IMR-90 (cell line): ENCODE measurements around the gene PIGH. TPM values are rescaled to one million over a fixed set of nuclear protein-coding genes. Genes with fewer than 3 reads are reported as not detected.
A peak's percentile ranks its signal among the peaks of the same experiment; 100 is the strongest.

Experiments
- ATAC-seq: fragments of 200-7000 bp; cut with Tn5 transposase; 2 replicates; pipeline ENCODE4 v1.9.1; 2020; ENCODE audit warnings: low read depth, mild to moderate bottlenecking, moderate library complexity
- BruUV-seq: library from RNA; stranded (reverse); fragments of 400-500 nt; replicated peaks from 2 replicates; lab custom pipeline; 2021; lab: Mats Ljungman, UMichigan
- CTCF ChIA-PET: fragments of 300-600 bp; formaldehyde crosslinking; extraction: SDS; loops from one replicate; lab custom pipeline; 2021; ENCODE audit warnings: antibody characterized with exemption; lab: Yijun Ruan, JAX
- POLR2A ChIA-PET: fragments of 300-600 bp; sonication (Branson Sonifier 250); formaldehyde crosslinking; loops from one replicate; lab custom pipeline; 2022; ENCODE audit warnings: antibody characterized with exemption; ENCODE audit not compliant: unreplicated experiment; lab: Charles Lee
- DNase-seq: peaks from one replicate; pipeline ENCODE4 v3.0.0; 2013
- H2AFZ ChIP-seq: replicated peaks from 2 replicates; pipeline ENCODE3; 2013; ENCODE audit warnings: low read length, mild to moderate bottlenecking; ENCODE audit not compliant: poor library complexity
- H2AK5ac ChIP-seq: 2 replicates; pipeline ENCODE4 v1.6.1; 2013; ENCODE audit warnings: low read depth, low read length, inconsistent platforms
- H2AK9ac ChIP-seq: replicated peaks from 2 replicates; pipeline ENCODE3; 2013; ENCODE audit warnings: mild to moderate bottlenecking, low read depth, low read length, moderate library complexity; ENCODE audit not compliant: poor library complexity
- H2BK120ac ChIP-seq: 2 replicates; pipeline ENCODE4 v1.6.1; 2013; ENCODE audit warnings: low read depth, low read length, inconsistent platforms
- H2BK15ac ChIP-seq: 3 replicates; pipeline ENCODE4 v1.6.1; 2013; ENCODE audit warnings: low read depth, low read length, inconsistent platforms
- H2BK20ac ChIP-seq: 2 replicates; pipeline ENCODE4 v1.6.1; 2013; ENCODE audit warnings: low read depth, mild to moderate bottlenecking, inconsistent platforms, low read length, moderate library complexity
- H2BK5ac ChIP-seq: 2 replicates; pipeline ENCODE4 v1.6.1; 2013; ENCODE audit warnings: mild to moderate bottlenecking, low read depth, low read length, inconsistent platforms; ENCODE audit not compliant: poor library complexity, severe bottlenecking
- H3K14ac ChIP-seq: replicated peaks from 2 replicates; pipeline ENCODE4 v1.6.1; 2013; ENCODE audit warnings: low read depth, low read length, inconsistent platforms
- H3K18ac ChIP-seq: 2 replicates; pipeline ENCODE4 v1.6.1; 2013; ENCODE audit warnings: low read depth, low read length, control low read depth
- H3K23ac ChIP-seq: 2 replicates; pipeline ENCODE4 v1.6.1; 2013; ENCODE audit warnings: low read depth, low read length, inconsistent platforms
- H3K27ac ChIP-seq: 2 replicates; pipeline ENCODE4 v1.5.1; 2013; ENCODE audit warnings: mild to moderate bottlenecking, control low read depth, low read length; ENCODE audit not compliant: insufficient read depth
- H3K27me3 ChIP-seq: 2 replicates; pipeline ENCODE4 v1.6.1; 2013; ENCODE audit warnings: low read length; ENCODE audit not compliant: control insufficient read depth, insufficient read depth
- H3K36me3 ChIP-seq: 2 replicates; pipeline ENCODE4 v1.6.1; 2013; ENCODE audit warnings: low read length, mixed read lengths; ENCODE audit not compliant: control insufficient read depth, insufficient read depth
- H3K4ac ChIP-seq: 2 replicates; pipeline ENCODE4 v1.6.1; 2013; ENCODE audit warnings: low read depth, low read length, inconsistent platforms
- H3K4me1 ChIP-seq: 2 replicates; pipeline ENCODE4 v1.6.1; 2013; ENCODE audit warnings: low read length, mixed read lengths; ENCODE audit not compliant: control insufficient read depth, insufficient read depth
- H3K4me2 ChIP-seq: 2 replicates; pipeline ENCODE4 v1.6.1; 2013; ENCODE audit warnings: low read depth, mild to moderate bottlenecking, control low read depth, low read length, moderate library complexity
- H3K4me3 ChIP-seq: 2 replicates; pipeline ENCODE4 v1.5.1; 2013; ENCODE audit warnings: low read depth, mild to moderate bottlenecking, control low read depth, low read length, moderate library complexity; ENCODE audit not compliant: insufficient read depth
- H3K56ac ChIP-seq: 2 replicates; pipeline ENCODE4 v1.6.1; 2013; ENCODE audit warnings: low read length, inconsistent platforms; ENCODE audit not compliant: insufficient read depth; ENCODE audit errors: extremely low read depth
- H3K79me1 ChIP-seq, 2 experiments: 2 replicates each; pipeline ENCODE4 v1.6.1; 2013; ENCODE audit warnings: low read length in 2 of 2, inconsistent platforms in 1 of 2, low read depth in 1 of 2
- H3K9ac ChIP-seq: 2 replicates; pipeline ENCODE4 v1.6.1; 2013; ENCODE audit warnings: low read depth, low read length, control low read depth
- H3K9me1 ChIP-seq: 2 replicates; pipeline ENCODE4 v1.6.1; 2013; ENCODE audit warnings: low read length, inconsistent platforms; ENCODE audit not compliant: insufficient read depth
- H3K9me3 ChIP-seq: 2 replicates; pipeline ENCODE4 v1.6.1; 2013; ENCODE audit warnings: low read length; ENCODE audit not compliant: control insufficient read depth, insufficient read depth
- H4K20me1 ChIP-seq: 2 replicates; pipeline ENCODE4 v1.6.1; 2013; ENCODE audit warnings: low read length, inconsistent platforms; ENCODE audit not compliant: insufficient read depth
- H4K5ac ChIP-seq: 2 replicates; pipeline ENCODE4 v1.6.1; 2013; ENCODE audit warnings: mild to moderate bottlenecking, low read depth, low read length, control low read depth
- H4K8ac ChIP-seq, 2 experiments: 2 replicates each; pipeline ENCODE4 v1.6.1; 2013; ENCODE audit warnings: low read depth in 2 of 2, low read length in 2 of 2, control low read depth in 1 of 2, inconsistent platforms in 1 of 2
- H4K91ac ChIP-seq: 2 replicates; pipeline ENCODE4 v1.6.1; 2013; ENCODE audit warnings: low read depth, low read length, inconsistent platforms; ENCODE audit not compliant: insufficient read depth
- BHLHE40 ChIP-seq: fragments of 150-350 bp; IDR thresholded peaks from 2 replicates; pipeline ENCODE4 v1.6.1; 2016; ENCODE audit warnings: mild to moderate bottlenecking, low read depth, low read length
- ELK1 ChIP-seq: fragments of 150-350 bp; IDR thresholded peaks from 2 replicates; pipeline ENCODE4 v1.6.1; 2016; ENCODE audit warnings: low read depth, mild to moderate bottlenecking, low read length, moderate library complexity, borderline replicate concordance
- FOS ChIP-seq: fragments of 150-350 bp; IDR thresholded peaks from 2 replicates; pipeline ENCODE4 v1.6.1; 2016; ENCODE audit warnings: low read depth, low read length
- MAZ ChIP-seq: IDR thresholded peaks from 2 replicates; pipeline ENCODE4 v1.6.1; 2012; ENCODE audit warnings: low read depth, mild to moderate bottlenecking, low read length, improper control_type of control experiment, moderate library complexity, borderline replicate concordance
- MXI1 ChIP-seq: IDR thresholded peaks from 2 replicates; pipeline ENCODE4 v1.6.1; 2012; ENCODE audit warnings: low read depth, mild to moderate bottlenecking, low read length, moderate library complexity, borderline replicate concordance
- NFE2L2 ChIP-seq: fragments of 150-350 bp; IDR thresholded peaks from 2 replicates; pipeline ENCODE4 v1.6.1; 2016; ENCODE audit warnings: low read depth, mild to moderate bottlenecking, low read length
- POLR2A ChIP-seq: IDR thresholded peaks from 2 replicates; pipeline ENCODE4 v1.6.1; 2012; ENCODE audit warnings: mild to moderate bottlenecking, low read depth, low read length
- RAD21 ChIP-seq: IDR thresholded peaks from 2 replicates; pipeline ENCODE4 v1.6.1; 2012; ENCODE audit warnings: low read length, improper control_type of control experiment
- SMC3 ChIP-seq: fragments of 150-350 bp; IDR thresholded peaks from 2 replicates; pipeline ENCODE4 v1.6.1; 2016; ENCODE audit warnings: low read depth, mild to moderate bottlenecking, antibody characterized with exemption, low read length, moderate library complexity
- USF2 ChIP-seq: fragments of 150-350 bp; IDR thresholded peaks from 2 replicates; pipeline ENCODE4 v1.6.1; 2017; ENCODE audit warnings: mild to moderate bottlenecking, antibody characterized with exemption, low read length, low read depth
- WGBS, 2 experiments: methylation state at CpG; one replicate each; pipeline versions ENCODE4 v1.1.5 to v1.1.7; 2013; ENCODE audit warnings: missing lambda C conversion rate in 2 of 2; ENCODE audit not compliant: insufficient read length in 1 of 2; ENCODE audit errors: extremely low coverage in 2 of 2; 5-methylcytosine and 5-hydroxymethylcytosine counted together
- dilution Hi-C: fragments of 300-500 bp; cut with HindIII; formaldehyde crosslinking; loops from one replicate; pipeline ENCODE4 v1.14.3; 2018; ENCODE audit warnings: low sequenced_read_pairs; ENCODE audit not compliant: unreplicated experiment
- in situ Hi-C: fragments of 300-500 bp; cut with MboI; formaldehyde crosslinking; loops from 3 replicates; pipeline ENCODE4 v1.14.3; 2019; ENCODE audit warnings: low sequenced_read_pairs, inconsistent platforms, mixed read lengths
- intact Hi-C: fragments of 100-400 bp; cut with micrococcal nuclease; formaldehyde crosslinking; loops from 2 replicates; pipeline ENCODE4 v1.10.0; 2022
- polyA plus RNA-seq, 3 experiments: library from polyadenylated mRNA; depleted of rRNA; stranded (reverse); fragments of >200 nt; gene quantifications; 2 replicates each; pipeline ENCODE4 v1.2.3, GENCODE V29; 2012; ENCODE audit warnings: low replicate concordance in 1 of 3
- total RNA-seq: library from RNA; depleted of rRNA; stranded (reverse); fragments of >200 nt; gene quantifications from 2 replicates; pipeline ENCODE4 v1.2.3, GENCODE V29; 2012
- TF ChIP-seq, protein P1 (sequence below): conservative IDR thresholded peaks from 2 replicates; pipeline ENCODE4 v1.5.1; 2012; ENCODE audit warnings: mild to moderate bottlenecking, low read depth, low read length, improper control_type of control experiment

The PIGH gene
- total and polyA plus RNA-seq, 2 of the 4 experiments (the other 2 are of a cell fraction) = 7.9 to 13.5 TPM

DNA sequence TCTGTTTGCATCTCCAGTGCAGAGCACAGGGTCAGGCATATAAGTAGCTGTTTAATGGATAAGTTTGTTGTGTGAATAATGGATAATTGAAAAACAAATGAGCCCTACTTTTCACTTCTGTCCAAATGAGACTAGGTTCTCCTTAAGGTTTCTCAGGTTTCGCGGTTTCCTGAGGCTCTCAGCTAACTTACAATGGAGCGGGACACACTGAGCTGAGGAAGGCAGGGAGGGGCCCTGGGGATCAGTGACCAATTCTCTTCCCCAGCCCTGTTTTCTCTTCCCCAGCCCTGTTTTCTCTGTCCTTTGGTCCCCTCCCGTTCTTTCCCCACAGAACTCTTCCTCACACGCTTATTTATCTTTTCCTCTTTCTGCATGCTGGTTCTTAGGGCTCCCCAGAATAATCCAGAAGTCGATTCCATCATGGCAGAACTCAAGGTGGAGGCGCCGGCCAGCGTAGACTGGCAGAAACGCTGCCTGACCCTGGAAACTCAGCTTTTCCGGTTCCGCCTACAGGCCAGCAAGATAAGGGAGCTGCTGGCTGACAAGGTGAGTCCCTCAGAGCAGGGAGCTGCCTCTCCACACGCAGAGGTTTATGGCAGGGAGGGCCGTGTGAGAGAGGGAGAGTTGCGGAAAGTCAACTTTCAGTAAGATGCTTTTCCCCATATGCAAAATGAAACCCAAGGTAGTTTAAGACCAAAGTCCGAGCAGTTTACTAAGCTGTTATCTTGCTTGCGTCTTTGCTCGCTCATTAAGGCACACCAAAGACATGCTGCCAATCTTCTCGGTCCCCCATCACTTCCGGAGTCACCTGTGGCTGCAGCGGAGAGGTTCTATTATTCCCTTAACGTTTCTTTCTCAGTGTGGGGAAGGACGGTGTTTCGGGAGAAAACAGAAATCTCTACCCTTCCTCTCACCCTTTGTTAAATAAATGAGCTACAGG is 58.4 kb downstream of the PIGH start:
- CTCF ChIA-PET = interaction anchor here (2.1 kb wide), 1 partner anchor 16 kb away, joined by 6 read pairs; no protein-coding TSS in a partner anchor
- Histone ChIP-seq H4K91ac (no peak overlapping the region), H3K27me3 (peaks cover 28% of the 10 kb centered on the region), H3K9ac (no peak overlapping the region), H3K18ac (no peak overlapping the region), H2AFZ (peak overlapping the region; percentile 26), H2AK9ac (no peak overlapping the region), H3K4me3 (peak overlapping the region; percentile 4; the same call in 1 of the 2 replicates), H2AK5ac (no peak overlapping the region), H3K14ac (no peak overlapping the region), H2BK5ac (no peak overlapping the region), H3K36me3 (no peaks in the 10 kb centered on the region), H3K79me1 (no peaks in the 10 kb centered on the region), H3K4ac (no peak overlapping the region), H4K8ac (no peak overlapping the region), H3K23ac (no peak overlapping the region), H2BK20ac (no peak overlapping the region), H3K27ac (no peak overlapping the region), H4K5ac (no peak overlapping the region), H3K56ac (no peak overlapping the region), H4K20me1 (no peaks in the 10 kb centered on the region), H3K9me3 (peaks cover 4% of the 10 kb centered on the region; the same call in 1 of the 2 replicates), H2BK120ac (no peak overlapping the region), H3K9me1 (0 out of 2 replicates have a peak, but pooled peaks cover 3% of the 10 kb centered on the region), H3K4me2 (peak overlapping the region; percentile 31), H3K4me1 (no peaks in the 10 kb centered on the region; the same call in 1 of the 2 replicates), H2BK15ac (no peak overlapping the region)
- ATAC-seq (no peak), DNase-seq (no peak)
- TF ChIP-seq MXI1 = no peak
- no peak for TF ChIP-seq SMC3
- TF ChIP-seq BHLHE40 = no peak
- no peak for TF ChIP-seq POLR2A
- TF ChIP-seq NFE2L2 = no peak
- no peak for TF ChIP-seq MAZ
- no peak for TF ChIP-seq FOS
- TF ChIP-seq, protein P1, sequence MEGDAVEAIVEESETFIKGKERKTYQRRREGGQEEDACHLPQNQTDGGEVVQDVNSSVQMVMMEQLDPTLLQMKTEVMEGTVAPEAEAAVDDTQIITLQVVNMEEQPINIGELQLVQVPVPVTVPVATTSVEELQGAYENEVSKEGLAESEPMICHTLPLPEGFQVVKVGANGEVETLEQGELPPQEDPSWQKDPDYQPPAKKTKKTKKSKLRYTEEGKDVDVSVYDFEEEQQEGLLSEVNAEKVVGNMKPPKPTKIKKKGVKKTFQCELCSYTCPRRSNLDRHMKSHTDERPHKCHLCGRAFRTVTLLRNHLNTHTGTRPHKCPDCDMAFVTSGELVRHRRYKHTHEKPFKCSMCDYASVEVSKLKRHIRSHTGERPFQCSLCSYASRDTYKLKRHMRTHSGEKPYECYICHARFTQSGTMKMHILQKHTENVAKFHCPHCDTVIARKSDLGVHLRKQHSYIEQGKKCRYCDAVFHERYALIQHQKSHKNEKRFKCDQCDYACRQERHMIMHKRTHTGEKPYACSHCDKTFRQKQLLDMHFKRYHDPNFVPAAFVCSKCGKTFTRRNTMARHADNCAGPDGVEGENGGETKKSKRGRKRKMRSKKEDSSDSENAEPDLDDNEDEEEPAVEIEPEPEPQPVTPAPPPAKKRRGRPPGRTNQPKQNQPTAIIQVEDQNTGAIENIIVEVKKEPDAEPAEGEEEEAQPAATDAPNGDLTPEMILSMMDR = no peak
- TF ChIP-seq USF2 = no peak
- no peak for TF ChIP-seq ELK1
- TF ChIP-seq RAD21 = no peak
- 21% methylated on average over 9 of the region's 24 CpGs; no CpG with 5 or more reads in 1 of the 2 experiments for WGBS, 2 experiments
- no TSS peak for BruUV-seq
- POLR2A ChIA-PET = no interaction called here
- in situ Hi-C loops (no loop called here), intact Hi-C loops (no loop called here), dilution Hi-C loops (no loop called here)
